H1 (cell line): ENCODE measurements around the gene UHRF2. TPM values are rescaled to one million over a fixed set of nuclear protein-coding genes. Genes with fewer than 3 reads are reported as not detected.

Experiments used
- CHD7 ChIP-seq: fragments of 300-600 bp; sonication (generic); IDR thresholded peaks from 2 replicates; pipeline ENCODE4 v1.7.1; 2012; ENCODE audit warnings: low read length, moderate library complexity, mild to moderate bottlenecking, inconsistent platforms; ENCODE audit not compliant: insufficient replicate concordance
- RNF2 ChIP-seq: fragments of 200-900, 300-1000 bp; sonication (generic); IDR thresholded peaks from 2 replicates; pipeline ENCODE4 v1.7.1; 2016; ENCODE audit warnings: borderline replicate concordance, low read depth, mild to moderate bottlenecking, antibody characterized with exemption, low read length; ENCODE audit not compliant: poor library complexity, severe bottlenecking; ENCODE audit errors: missing control alignments
- polyA plus RNA-seq, 7 experiments: library from polyadenylated mRNA; depleted of rRNA in 3 of 7; stranded (reverse) in 5 of 7; unstranded in 2 of 7; fragments of >200 nt in 5 of 7; fragments of 200-250 nt in 2 of 7; gene quantifications; 1 replicate in 5 of 7; 2 replicates in 1 of 7; 4 replicates in 1 of 7; pipeline versions ENCODE4 v1.2.1 to v1.2.3, GENCODE V29; 2011 to 2013; ENCODE audit warnings: missing spikeins in 2 of 7, mixed read lengths in 2 of 7
- total RNA-seq: library from RNA; stranded (reverse); fragmentation: NEBNext Ultra II Directional; extraction: Animal tissue kit (Norgen Biotek cat#: 25700); gene quantifications from 2 replicates; pipeline ENCODE4 v1.2.1, GENCODE V29; 2021

The UHRF2 gene
- total and polyA plus RNA-seq, 2 of the 8 experiments (the other 6 are each of a cell fraction or from before 2014, with no cell fraction given): 31.8 to 48.0 TPM

GRCh38 chr9:6549106-6549800 lies 136.3 kb downstream of the UHRF2 start (continued):
- no peak for TF ChIP-seq CHD7
- no peak for TF ChIP-seq RNF2
